GM12891 (cell line): ENCODE measurements around the gene BLTP1.

Experiments used
- PAX5 ChIP-seq: IDR thresholded peaks from 2 replicates; pipeline ENCODE4 v1.6.1; 2011; ENCODE audit warnings: low read length, moderate library complexity, mild to moderate bottlenecking; ENCODE audit not compliant: insufficient read depth, severe bottlenecking
- POLR2A ChIP-seq: IDR thresholded peaks from 2 replicates; pipeline ENCODE4 v1.6.1; 2011; ENCODE audit warnings: low read depth, low read length, control low read depth
- POLR2AphosphoS5 ChIP-seq: IDR thresholded peaks from 2 replicates; pipeline ENCODE4 v1.6.1; 2011; ENCODE audit warnings: low read depth, low read length, control low read depth
- SPI1 ChIP-seq: IDR thresholded peaks from 2 replicates; pipeline ENCODE4 v1.6.1; 2011; ENCODE audit warnings: low read depth, low read length, control low read depth
- TAF1 ChIP-seq: IDR thresholded peaks from 2 replicates; pipeline ENCODE4 v1.6.1; 2011; ENCODE audit warnings: low read depth, low read length, control low read depth

DNA sequence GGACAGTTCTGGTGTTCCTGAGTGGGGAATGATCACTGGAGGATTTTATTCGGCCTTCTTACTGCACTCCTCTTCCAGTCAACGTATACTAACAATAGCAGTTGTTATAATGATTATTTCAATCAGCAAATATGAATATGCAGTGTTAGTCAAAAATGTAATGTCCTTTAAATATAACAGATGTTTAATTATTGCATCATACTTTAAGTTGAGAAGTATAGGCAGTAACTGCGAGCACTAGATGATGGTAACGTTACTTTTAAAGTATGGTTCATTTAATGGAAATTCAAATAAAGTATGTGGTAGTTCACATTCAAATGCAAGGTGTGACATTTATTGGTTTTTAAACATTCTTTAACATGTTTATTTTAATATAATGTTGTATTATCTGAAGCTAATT lies 5.5 kb upstream of the BLTP1 start:
- no peak for TF ChIP-seq POLR2AphosphoS5
- no peak for TF ChIP-seq POLR2A
- TF ChIP-seq TAF1 = no peak
- TF ChIP-seq PAX5 = no peak
- no peak for TF ChIP-seq SPI1
